H1 (cell line): ENCODE measurements around the gene PSMB3. TPM values are rescaled to one million over a fixed set of nuclear protein-coding genes. Genes with fewer than 3 reads are reported as not detected.
"Not testable (repeated sequence)": the region's sequence is repeated elsewhere in the genome, so short reads cannot be mapped to it uniquely, and the experiment has no call there.

Source experiments
- CTCF ChIA-PET: fragments of 300-600 bp; sonication (Branson Sonifier 250); formaldehyde crosslinking; loops from one replicate; lab custom pipeline; 2021; ENCODE audit not compliant: partially characterized antibody; lab: Charles Lee
- POLR2A ChIA-PET: fragments of 300-600 bp; sonication (Branson Sonifier 250); formaldehyde crosslinking; loops from one replicate; lab custom pipeline; 2021; ENCODE audit warnings: inconsistent platforms; ENCODE audit not compliant: partially characterized antibody; lab: Charles Lee
- DNase-seq, 2 experiments: peaks; one replicate each; pipeline versions ENCODE4 v3.0.0 to v3.0.0-alpha.2; 2010 to 2022; ENCODE audit warnings: low spot score in 2 of 2, low read depth in 1 of 2, mixed read lengths in 1 of 2
- FAIRE-seq: peaks from 2 replicates; lab custom pipeline; 2011; peaks lifted over from hg19 to GRCh38; lab: Jason Lieb, UNC
- H2AFZ ChIP-seq: 2 replicates; pipeline ENCODE4 v1.8.1; 2012; ENCODE audit warnings: low read length, inconsistent platforms
- H2AK5ac ChIP-seq: 2 replicates; pipeline ENCODE4 v1.6.1; 2013; ENCODE audit warnings: low read depth, low read length
- H2BK120ac ChIP-seq: replicated peaks from 2 replicates; pipeline ENCODE3; 2013; ENCODE audit warnings: low read depth, low read length, inconsistent platforms
- H2BK12ac ChIP-seq: 2 replicates; pipeline ENCODE4 v1.6.1; 2013; ENCODE audit warnings: low read depth, low read length
- H2BK15ac ChIP-seq: 2 replicates; pipeline ENCODE4 v1.6.1; 2013; ENCODE audit warnings: low read length
- H2BK20ac ChIP-seq: 2 replicates; pipeline ENCODE4 v1.6.1; 2013; ENCODE audit warnings: low read length
- H2BK5ac ChIP-seq: 2 replicates; pipeline ENCODE4 v1.6.1; 2013; ENCODE audit warnings: low read depth, low read length
- H3K14ac ChIP-seq: 2 replicates; pipeline ENCODE4 v1.6.1; 2013; ENCODE audit warnings: inconsistent platforms; ENCODE audit not compliant: insufficient read length
- H3K18ac ChIP-seq: 2 replicates; pipeline ENCODE4 v1.6.1; 2013; ENCODE audit warnings: low read length; ENCODE audit errors: extremely low read depth
- H3K23ac ChIP-seq: 2 replicates; pipeline ENCODE4 v1.6.1; 2013; ENCODE audit warnings: inconsistent platforms; ENCODE audit not compliant: insufficient read length
- H3K23me2 ChIP-seq: 2 replicates; pipeline ENCODE4 v1.6.1; 2013; ENCODE audit warnings: low read depth, low read length
- H3K27ac ChIP-seq: 2 replicates; pipeline ENCODE4 v1.6.1; 2011; ENCODE audit warnings: low read depth, low read length, inconsistent platforms
- H3K27me3 ChIP-seq, 4 experiments: replicated peaks in 1 of 4; 1 replicate in 1 of 4; 2 replicates in 3 of 4; pipeline versions ENCODE4 v1.6.1 to v1.8.1; 2011 to 2013; ENCODE audit warnings: low read length in 3 of 4, mild to moderate bottlenecking in 3 of 4, inconsistent platforms in 2 of 4, mixed read lengths in 2 of 4, moderate library complexity in 1 of 4; ENCODE audit not compliant: control insufficient read depth in 3 of 4, insufficient read depth in 3 of 4; ENCODE audit errors: extremely low read depth in 1 of 4
- H3K36me3 ChIP-seq, 4 experiments: 2 replicates each; pipeline versions ENCODE4 v1.6.1 to v1.8.1; 2011 to 2013; ENCODE audit warnings: mild to moderate bottlenecking in 4 of 4, low read length in 3 of 4, moderate library complexity in 2 of 4, control low read depth in 1 of 4, inconsistent platforms in 1 of 4; ENCODE audit not compliant: insufficient read depth in 4 of 4, control insufficient read depth in 2 of 4
- H3K4ac ChIP-seq: replicated peaks from 2 replicates; pipeline ENCODE3; 2013; ENCODE audit warnings: low read length, low read depth, mixed read lengths, inconsistent platforms; ENCODE audit not compliant: insufficient read length
- H3K4me1 ChIP-seq, 4 experiments: replicated peaks in 1 of 4; 1 replicate in 1 of 4; 2 replicates in 3 of 4; pipeline versions ENCODE4 v1.6.1 to v1.8.1; 2011 to 2013; ENCODE audit warnings: low read length in 3 of 4, inconsistent platforms in 2 of 4, mixed read lengths in 1 of 4; ENCODE audit not compliant: insufficient read depth in 4 of 4, control insufficient read depth in 3 of 4
- H3K4me2 ChIP-seq, 2 experiments: 2 replicates each; pipeline versions ENCODE4 v1.6.1 to v1.8.1; 2011 to 2013; ENCODE audit warnings: low read depth in 2 of 2, low read length in 2 of 2, control low read depth in 1 of 2, inconsistent platforms in 1 of 2, mild to moderate bottlenecking in 1 of 2; ENCODE audit not compliant: insufficient read depth in 1 of 2
- H3K4me3 ChIP-seq, 4 experiments: fragments of 200-600, 300-600 bp in 1 of 4; sonication (generic), shearing (Covaris generic), sonication (Bioruptor Twin) in 1 of 4; 2 replicates each; pipeline versions ENCODE4 v1.5.1 to v1.8.1; 2011 to 2016; ENCODE audit warnings: low read length in 4 of 4, low read depth in 3 of 4, control low read depth in 2 of 4, inconsistent platforms in 2 of 4, mild to moderate bottlenecking in 2 of 4, mixed read lengths in 1 of 4, moderate library complexity in 1 of 4; ENCODE audit not compliant: insufficient read depth in 2 of 4; ENCODE audit errors: extremely low read depth in 1 of 4
- H3K56ac ChIP-seq: replicated peaks from 2 replicates; pipeline ENCODE3; 2013; ENCODE audit warnings: low read depth, mild to moderate bottlenecking, mixed read lengths, low read length, inconsistent platforms; ENCODE audit not compliant: insufficient read length
- H3K79me1 ChIP-seq: 2 replicates; pipeline ENCODE4 v1.6.1; 2013; ENCODE audit warnings: low read depth, low read length, control low read depth
- H3K79me2 ChIP-seq, 2 experiments: 2 replicates each; pipeline versions ENCODE4 v1.6.1 to v1.8.1; 2012 to 2013; ENCODE audit warnings: low read length in 2 of 2, mild to moderate bottlenecking in 2 of 2, inconsistent platforms in 1 of 2; ENCODE audit not compliant: insufficient read depth in 2 of 2, control insufficient read depth in 1 of 2
- H3K9ac ChIP-seq, 4 experiments: replicated peaks in 1 of 4; 1 replicate in 1 of 4; 2 replicates in 3 of 4; pipeline versions ENCODE4 v1.6.1 to v1.8.1; 2011 to 2013; ENCODE audit warnings: low read depth in 3 of 4, low read length in 3 of 4, control low read depth in 2 of 4, mild to moderate bottlenecking in 2 of 4, moderate library complexity in 2 of 4, inconsistent platforms in 1 of 4; ENCODE audit errors: extremely low read depth in 1 of 4
- H3K9me3 ChIP-seq, 2 experiments: 2 replicates each; pipeline versions ENCODE4 v1.6.1 to v1.8.1; 2012 to 2013; ENCODE audit warnings: mild to moderate bottlenecking in 2 of 2, moderate library complexity in 2 of 2, control low read depth in 1 of 2, inconsistent platforms in 1 of 2, low read depth in 1 of 2, low read length in 1 of 2, mixed read lengths in 1 of 2; ENCODE audit not compliant: insufficient read depth in 2 of 2
- H4K20me1 ChIP-seq, 2 experiments: replicated peaks in 1 of 2; 2 replicates each; pipeline versions ENCODE3 to v1.8.1; 2011 to 2013; ENCODE audit warnings: inconsistent platforms in 2 of 2, low read length in 2 of 2, mild to moderate bottlenecking in 1 of 2; ENCODE audit not compliant: insufficient read depth in 2 of 2, control insufficient read depth in 1 of 2
- H4K5ac ChIP-seq: 2 replicates; pipeline ENCODE4 v1.6.1; 2013; ENCODE audit warnings: low read length, low read depth, mixed read lengths, inconsistent platforms; ENCODE audit not compliant: insufficient read length
- H4K8ac ChIP-seq: 2 replicates; pipeline ENCODE4 v1.8.0; 2013; ENCODE audit warnings: mild to moderate bottlenecking, moderate library complexity, low read length, inconsistent platforms; ENCODE audit not compliant: insufficient read depth; ENCODE audit errors: extremely low read depth
- H4K91ac ChIP-seq: replicated peaks from 2 replicates; pipeline ENCODE3; 2013; ENCODE audit warnings: low read length, mixed read lengths, inconsistent platforms; ENCODE audit not compliant: insufficient read length
- WGBS, 2 experiments: shearing (Covaris generic) in 1 of 2; methylation state at CpG; one replicate each; pipeline versions ENCODE4 v1.1.6 to v1.1.7; 2013 to 2015; ENCODE audit warnings: low lambda C conversion rate in 2 of 2, mixed read lengths in 2 of 2, inconsistent platforms in 1 of 2, low coverage in 1 of 2, missing lambda C conversion rate in 1 of 2; ENCODE audit not compliant: insufficient replicate concordance in 2 of 2, insufficient coverage in 1 of 2, insufficient read length in 1 of 2; ENCODE audit errors: extremely low coverage in 1 of 2, missing lambda C conversion rate in 1 of 2; 5-methylcytosine and 5-hydroxymethylcytosine counted together
- polyA plus RNA-seq, 7 experiments: library from polyadenylated mRNA; depleted of rRNA in 3 of 7; stranded (reverse) in 5 of 7; unstranded in 2 of 7; fragments of >200 nt in 5 of 7; fragments of 200-250 nt in 2 of 7; gene quantifications; 1 replicate in 5 of 7; 2 replicates in 1 of 7; 4 replicates in 1 of 7; pipeline versions ENCODE4 v1.2.1 to v1.2.3, GENCODE V29; 2011 to 2013; ENCODE audit warnings: missing spikeins in 2 of 7, mixed read lengths in 2 of 7
- total RNA-seq: library from RNA; stranded (reverse); fragmentation: NEBNext Ultra II Directional; extraction: Animal tissue kit (Norgen Biotek cat#: 25700); gene quantifications from 2 replicates; pipeline ENCODE4 v1.2.1, GENCODE V29; 2021

Gene PSMB3
- total and polyA plus RNA-seq, 2 of the 8 experiments (the other 6 are each of a cell fraction or from before 2014, with no cell fraction given): 291 to 914 TPM

- not testable (repeated sequence) for DNase-seq, H4K8ac ChIP-seq, FAIRE-seq, H3K4me1 ChIP-seq, H2BK15ac ChIP-seq, H2AFZ ChIP-seq, H3K23ac ChIP-seq, H3K18ac ChIP-seq, H3K79me1 ChIP-seq, H3K27me3 ChIP-seq, H3K9me3 ChIP-seq, H3K23me2 ChIP-seq, H2BK12ac ChIP-seq, H4K5ac ChIP-seq, H3K9ac ChIP-seq, H2BK120ac ChIP-seq, H3K14ac ChIP-seq, H3K4ac ChIP-seq, H3K4me3 ChIP-seq, H4K91ac ChIP-seq, H3K56ac ChIP-seq, H2BK20ac ChIP-seq, H3K27ac ChIP-seq, H3K4me2 ChIP-seq, H2BK5ac ChIP-seq, H2AK5ac ChIP-seq
- H3K36me3 ChIP-seq: peaks cover 6 to 37% (median 22%) of the 10 kb centered on the region in 4 experiments; a peak in 7 of 8 replicates
- POLR2A ChIA-PET: interaction anchor here (1.0 to 3.2 kb wide), 5 partner anchors 9 to 59 kb away, joined by 3 to 14 read pairs (median 3); partner anchors contain the start of gene PIP4K2B
- 96% methylated on average over 4 of the region's 4 CpGs; no CpG with 5 or more reads in 1 of the 2 experiments for WGBS, 2 experiments
- peaks cover 0 to 14% of the 10 kb centered on the region in 2 experiments for H4K20me1 ChIP-seq
- H3K79me2 ChIP-seq: peaks cover 0 to 11% of the 10 kb centered on the region in 2 experiments; a peak in 2 of 4 replicates
- CTCF ChIA-PET: interaction anchor here (0.5 to 2.7 kb wide), 7 partner anchors 12 to 134 kb away, joined by 3 to 8 read pairs (median 4); no protein-coding TSS in a partner anchor
Observed at GRCh38 chr17:38787999-38788398, 35.5 kb downstream of the PSMB3 start.
